H1 (cell line): ENCODE results near the gene SV2B. TPM values are rescaled to one million over a fixed set of nuclear protein-coding genes. Genes with fewer than 3 reads are reported as not detected.

ENCODE experiments used
- CTCF ChIA-PET: fragments of 300-600 bp; sonication (Branson Sonifier 250); formaldehyde crosslinking; loops from one replicate; lab custom pipeline; 2021; ENCODE audit not compliant: partially characterized antibody; lab: Charles Lee
- POLR2A ChIA-PET: fragments of 300-600 bp; sonication (Branson Sonifier 250); formaldehyde crosslinking; loops from one replicate; lab custom pipeline; 2021; ENCODE audit warnings: inconsistent platforms; ENCODE audit not compliant: partially characterized antibody; lab: Charles Lee
- DNase-seq, 2 experiments: peaks; one replicate each; pipeline versions ENCODE4 v3.0.0 to v3.0.0-alpha.2; 2010 to 2022; ENCODE audit warnings: low spot score in 2 of 2, low read depth in 1 of 2, mixed read lengths in 1 of 2
- FAIRE-seq: peaks from 2 replicates; lab custom pipeline; 2011; peaks lifted over from hg19 to GRCh38; lab: Jason Lieb, UNC
- H2AFZ ChIP-seq: 2 replicates; pipeline ENCODE4 v1.8.1; 2012; ENCODE audit warnings: low read length, inconsistent platforms
- H2AK5ac ChIP-seq: 2 replicates; pipeline ENCODE4 v1.6.1; 2013; ENCODE audit warnings: low read depth, low read length
- H2BK120ac ChIP-seq: replicated peaks from 2 replicates; pipeline ENCODE3; 2013; ENCODE audit warnings: low read depth, low read length, inconsistent platforms
- H2BK12ac ChIP-seq: 2 replicates; pipeline ENCODE4 v1.6.1; 2013; ENCODE audit warnings: low read depth, low read length
- H2BK15ac ChIP-seq: 2 replicates; pipeline ENCODE4 v1.6.1; 2013; ENCODE audit warnings: low read length
- H2BK20ac ChIP-seq: 2 replicates; pipeline ENCODE4 v1.6.1; 2013; ENCODE audit warnings: low read length
- H2BK5ac ChIP-seq: 2 replicates; pipeline ENCODE4 v1.6.1; 2013; ENCODE audit warnings: low read depth, low read length
- H3K14ac ChIP-seq: 2 replicates; pipeline ENCODE4 v1.6.1; 2013; ENCODE audit warnings: inconsistent platforms; ENCODE audit not compliant: insufficient read length
- H3K18ac ChIP-seq: 2 replicates; pipeline ENCODE4 v1.6.1; 2013; ENCODE audit warnings: low read length; ENCODE audit errors: extremely low read depth
- H3K23ac ChIP-seq: 2 replicates; pipeline ENCODE4 v1.6.1; 2013; ENCODE audit warnings: inconsistent platforms; ENCODE audit not compliant: insufficient read length
- H3K23me2 ChIP-seq: 2 replicates; pipeline ENCODE4 v1.6.1; 2013; ENCODE audit warnings: low read depth, low read length
- H3K27ac ChIP-seq: 2 replicates; pipeline ENCODE4 v1.6.1; 2011; ENCODE audit warnings: low read depth, low read length, inconsistent platforms
- H3K27me3 ChIP-seq, 4 experiments: replicated peaks in 1 of 4; 1 replicate in 1 of 4; 2 replicates in 3 of 4; pipeline versions ENCODE4 v1.6.1 to v1.8.1; 2011 to 2013; ENCODE audit warnings: low read length in 3 of 4, mild to moderate bottlenecking in 3 of 4, inconsistent platforms in 2 of 4, mixed read lengths in 2 of 4, moderate library complexity in 1 of 4; ENCODE audit not compliant: control insufficient read depth in 3 of 4, insufficient read depth in 3 of 4; ENCODE audit errors: extremely low read depth in 1 of 4
- H3K36me3 ChIP-seq, 4 experiments: 2 replicates each; pipeline versions ENCODE4 v1.6.1 to v1.8.1; 2011 to 2013; ENCODE audit warnings: mild to moderate bottlenecking in 4 of 4, low read length in 3 of 4, moderate library complexity in 2 of 4, control low read depth in 1 of 4, inconsistent platforms in 1 of 4; ENCODE audit not compliant: insufficient read depth in 4 of 4, control insufficient read depth in 2 of 4
- H3K4ac ChIP-seq: replicated peaks from 2 replicates; pipeline ENCODE3; 2013; ENCODE audit warnings: low read length, low read depth, mixed read lengths, inconsistent platforms; ENCODE audit not compliant: insufficient read length
- H3K4me1 ChIP-seq, 4 experiments: replicated peaks in 1 of 4; 1 replicate in 1 of 4; 2 replicates in 3 of 4; pipeline versions ENCODE4 v1.6.1 to v1.8.1; 2011 to 2013; ENCODE audit warnings: low read length in 3 of 4, inconsistent platforms in 2 of 4, mixed read lengths in 1 of 4; ENCODE audit not compliant: insufficient read depth in 4 of 4, control insufficient read depth in 3 of 4
- H3K4me2 ChIP-seq, 2 experiments: 2 replicates each; pipeline versions ENCODE4 v1.6.1 to v1.8.1; 2011 to 2013; ENCODE audit warnings: low read depth in 2 of 2, low read length in 2 of 2, control low read depth in 1 of 2, inconsistent platforms in 1 of 2, mild to moderate bottlenecking in 1 of 2; ENCODE audit not compliant: insufficient read depth in 1 of 2
- H3K4me3 ChIP-seq, 4 experiments: fragments of 200-600, 300-600 bp in 1 of 4; sonication (generic), shearing (Covaris generic), sonication (Bioruptor Twin) in 1 of 4; 2 replicates each; pipeline versions ENCODE4 v1.5.1 to v1.8.1; 2011 to 2016; ENCODE audit warnings: low read length in 4 of 4, low read depth in 3 of 4, control low read depth in 2 of 4, inconsistent platforms in 2 of 4, mild to moderate bottlenecking in 2 of 4, mixed read lengths in 1 of 4, moderate library complexity in 1 of 4; ENCODE audit not compliant: insufficient read depth in 2 of 4; ENCODE audit errors: extremely low read depth in 1 of 4
- H3K56ac ChIP-seq: replicated peaks from 2 replicates; pipeline ENCODE3; 2013; ENCODE audit warnings: low read depth, mild to moderate bottlenecking, mixed read lengths, low read length, inconsistent platforms; ENCODE audit not compliant: insufficient read length
- H3K79me1 ChIP-seq: 2 replicates; pipeline ENCODE4 v1.6.1; 2013; ENCODE audit warnings: low read depth, low read length, control low read depth
- H3K79me2 ChIP-seq, 2 experiments: 2 replicates each; pipeline versions ENCODE4 v1.6.1 to v1.8.1; 2012 to 2013; ENCODE audit warnings: low read length in 2 of 2, mild to moderate bottlenecking in 2 of 2, inconsistent platforms in 1 of 2; ENCODE audit not compliant: insufficient read depth in 2 of 2, control insufficient read depth in 1 of 2
- H3K9ac ChIP-seq, 4 experiments: replicated peaks in 1 of 4; 1 replicate in 1 of 4; 2 replicates in 3 of 4; pipeline versions ENCODE4 v1.6.1 to v1.8.1; 2011 to 2013; ENCODE audit warnings: low read depth in 3 of 4, low read length in 3 of 4, control low read depth in 2 of 4, mild to moderate bottlenecking in 2 of 4, moderate library complexity in 2 of 4, inconsistent platforms in 1 of 4; ENCODE audit errors: extremely low read depth in 1 of 4
- H3K9me3 ChIP-seq, 2 experiments: 2 replicates each; pipeline versions ENCODE4 v1.6.1 to v1.8.1; 2012 to 2013; ENCODE audit warnings: mild to moderate bottlenecking in 2 of 2, moderate library complexity in 2 of 2, control low read depth in 1 of 2, inconsistent platforms in 1 of 2, low read depth in 1 of 2, low read length in 1 of 2, mixed read lengths in 1 of 2; ENCODE audit not compliant: insufficient read depth in 2 of 2
- H4K20me1 ChIP-seq, 2 experiments: replicated peaks in 1 of 2; 2 replicates each; pipeline versions ENCODE3 to v1.8.1; 2011 to 2013; ENCODE audit warnings: inconsistent platforms in 2 of 2, low read length in 2 of 2, mild to moderate bottlenecking in 1 of 2; ENCODE audit not compliant: insufficient read depth in 2 of 2, control insufficient read depth in 1 of 2
- H4K5ac ChIP-seq: 2 replicates; pipeline ENCODE4 v1.6.1; 2013; ENCODE audit warnings: low read length, low read depth, mixed read lengths, inconsistent platforms; ENCODE audit not compliant: insufficient read length
- H4K8ac ChIP-seq: 2 replicates; pipeline ENCODE4 v1.8.0; 2013; ENCODE audit warnings: mild to moderate bottlenecking, moderate library complexity, low read length, inconsistent platforms; ENCODE audit not compliant: insufficient read depth; ENCODE audit errors: extremely low read depth
- H4K91ac ChIP-seq: replicated peaks from 2 replicates; pipeline ENCODE3; 2013; ENCODE audit warnings: low read length, mixed read lengths, inconsistent platforms; ENCODE audit not compliant: insufficient read length
- ATF2 ChIP-seq: IDR thresholded peaks from 2 replicates; pipeline ENCODE4 v1.6.1; 2012; ENCODE audit warnings: low read length, inconsistent platforms
- BRCA1 ChIP-seq: IDR thresholded peaks from 2 replicates; pipeline ENCODE4 v1.6.1; 2012; ENCODE audit warnings: low read depth, low read length, improper control_type of control experiment
- CTCF ChIP-seq, 3 experiments: IDR thresholded peaks; 1 replicate in 2 of 3; 2 replicates in 1 of 3; pipeline versions ENCODE4 v1.5.1 to v1.6.1; 2011; ENCODE audit warnings: low read length in 3 of 3, mild to moderate bottlenecking in 3 of 3, inconsistent platforms in 2 of 3, low read depth in 1 of 3, moderate library complexity in 1 of 3; ENCODE audit not compliant: insufficient read depth in 1 of 3; ENCODE audit errors: control extremely low read depth in 1 of 3
- EGR1 ChIP-seq: IDR thresholded peaks from 2 replicates; pipeline ENCODE4 v1.6.1; 2011; ENCODE audit warnings: low read depth, low read length, borderline replicate concordance
- MAFK ChIP-seq: IDR thresholded peaks from 2 replicates; pipeline ENCODE4 v1.6.1; 2012; ENCODE audit warnings: low read depth, mild to moderate bottlenecking, improper control_type of control experiment, low read length
- NRF1 ChIP-seq: IDR thresholded peaks from 2 replicates; pipeline ENCODE4 v1.6.1; 2011; ENCODE audit warnings: mild to moderate bottlenecking, low read depth, low read length, improper control_type of control experiment
- POU5F1 ChIP-seq: IDR thresholded peaks from 2 replicates; pipeline ENCODE4 v1.6.1; 2011; ENCODE audit warnings: low read depth, mild to moderate bottlenecking, low read length, moderate library complexity
- SAP30 ChIP-seq: fragments of 300-600 bp; sonication (generic); IDR thresholded peaks from 2 replicates; pipeline ENCODE4 v1.7.1; 2012; ENCODE audit warnings: low read length, moderate library complexity, mild to moderate bottlenecking, inconsistent platforms; ENCODE audit not compliant: insufficient read depth, insufficient replicate concordance
- SIX5 ChIP-seq: IDR thresholded peaks from 2 replicates; pipeline ENCODE4 v1.6.1; 2011; ENCODE audit warnings: mild to moderate bottlenecking, low read depth, low read length
- TEAD4 ChIP-seq: IDR thresholded peaks from 2 replicates; pipeline ENCODE4 v1.6.1; 2012; ENCODE audit warnings: low read depth, low read length, inconsistent platforms, mixed read lengths
- WGBS, 2 experiments: shearing (Covaris generic) in 1 of 2; methylation state at CpG; one replicate each; pipeline versions ENCODE4 v1.1.6 to v1.1.7; 2013 to 2015; ENCODE audit warnings: low lambda C conversion rate in 2 of 2, mixed read lengths in 2 of 2, inconsistent platforms in 1 of 2, low coverage in 1 of 2, missing lambda C conversion rate in 1 of 2; ENCODE audit not compliant: insufficient replicate concordance in 2 of 2, insufficient coverage in 1 of 2, insufficient read length in 1 of 2; ENCODE audit errors: extremely low coverage in 1 of 2, missing lambda C conversion rate in 1 of 2; 5-methylcytosine and 5-hydroxymethylcytosine counted together
- polyA plus RNA-seq, 7 experiments: library from polyadenylated mRNA; depleted of rRNA in 3 of 7; stranded (reverse) in 5 of 7; unstranded in 2 of 7; fragments of >200 nt in 5 of 7; fragments of 200-250 nt in 2 of 7; gene quantifications; 1 replicate in 5 of 7; 2 replicates in 1 of 7; 4 replicates in 1 of 7; pipeline versions ENCODE4 v1.2.1 to v1.2.3, GENCODE V29; 2011 to 2013; ENCODE audit warnings: missing spikeins in 2 of 7, mixed read lengths in 2 of 7
- total RNA-seq: library from RNA; stranded (reverse); fragmentation: NEBNext Ultra II Directional; extraction: Animal tissue kit (Norgen Biotek cat#: 25700); gene quantifications from 2 replicates; pipeline ENCODE4 v1.2.1, GENCODE V29; 2021

The SV2B gene
- total and polyA plus RNA-seq, 2 of the 8 experiments (the other 6 are each of a cell fraction or from before 2014, with no cell fraction given), result 0.09 to 0.20 TPM

- FAIRE-seq (no peak), DNase-seq (no peak)
- 92% methylated on average over 1 of the region's 1 CpG; no CpG with 5 or more reads in 1 of the 2 experiments for WGBS, 2 experiments
- Histone ChIP-seq H3K23ac (no peak overlapping the region), H2AK5ac (no peak overlapping the region), H2AFZ (no peak overlapping the region), H3K27ac (no peak overlapping the region), H3K4me3 (no peak overlapping the region), H3K4ac (no peak overlapping the region), H2BK120ac (no peak overlapping the region), H4K20me1 (no peaks in the 10 kb centered on the region), H3K18ac (no peak overlapping the region), H2BK20ac (no peak overlapping the region), H3K23me2 (no peaks in the 10 kb centered on the region), H4K8ac (no peak overlapping the region), H4K5ac (no peak overlapping the region), H3K4me1 (no peaks in the 10 kb centered on the region; a peak in 1 of 7 replicates), H3K79me1 (no peaks in the 10 kb centered on the region), H3K36me3 (no peaks in the 10 kb centered on the region), H4K91ac (no peak overlapping the region), H3K14ac (no peak overlapping the region), H2BK15ac (no peak overlapping the region), H3K79me2 (no peaks in the 10 kb centered on the region), H3K56ac (no peak overlapping the region), H3K9me3 (no peaks in the 10 kb centered on the region), H3K9ac (no peak overlapping the region), H2BK12ac (no peak overlapping the region), H3K4me2 (no peak overlapping the region), H2BK5ac (no peak overlapping the region), H3K27me3 (no peaks in the 10 kb centered on the region)
- CTCF ChIA-PET, result no interaction called here
- POLR2A ChIA-PET, result interaction anchor here (0.8 kb wide), 1 partner anchor 386 kb away, joined by 3 read pairs; no protein-coding TSS in a partner anchor
- TF ChIP-seq CTCF (IDR thresholded peaks at IDR 0.05; ENCODE audit: control extremely low read depth in 1 of 3, insufficient read depth in 1 of 3, low read depth in 1 of 3, low read length in 3 of 3) (no peak), TEAD4 (no peak), ATF2 (no peak), BRCA1 (no peak), MAFK (no peak), EGR1 (no peak), SAP30 (no peak), POU5F1 (no peak), SIX5 (no peak), NRF1 (no peak)
Observed at GRCh38 chr15:91208371-91208770, 108.3 kb downstream of the SV2B start.
